Vagina (tissue), 2 donors: ENCODE data around the gene METTL25.

Source experiments
- POLR2AphosphoS5 ChIP-seq, 2 donors: sonication (generic); formaldehyde crosslinking; IDR thresholded peaks; one replicate each; pipeline ENCODE4 v1.9.0; 2017; ENCODE audit warnings: antibody characterized with exemption in 2 of 2, mild to moderate bottlenecking in 2 of 2, low read depth in 1 of 2; ENCODE audit not compliant: insufficient read depth in 1 of 2
- TF ChIP-seq, protein P1 (sequence below), 3 experiments: fragments of 450-650 bp in 2 of 3; fragments of 200-600 bp in 1 of 3; sonication (generic) in 1 of 3; IDR thresholded peaks; one replicate each; pipeline ENCODE4 v1.5.1; 2017 to 2019; ENCODE audit warnings: antibody characterized with exemption in 3 of 3, mild to moderate bottlenecking in 2 of 3, moderate library complexity in 2 of 3

- no peak for TF ChIP-seq POLR2AphosphoS5 (IDR thresholded peaks at IDR 0.05; ENCODE audit: insufficient read depth in 1 of 2, low read depth in 1 of 2)
- TF ChIP-seq, protein P1, sequence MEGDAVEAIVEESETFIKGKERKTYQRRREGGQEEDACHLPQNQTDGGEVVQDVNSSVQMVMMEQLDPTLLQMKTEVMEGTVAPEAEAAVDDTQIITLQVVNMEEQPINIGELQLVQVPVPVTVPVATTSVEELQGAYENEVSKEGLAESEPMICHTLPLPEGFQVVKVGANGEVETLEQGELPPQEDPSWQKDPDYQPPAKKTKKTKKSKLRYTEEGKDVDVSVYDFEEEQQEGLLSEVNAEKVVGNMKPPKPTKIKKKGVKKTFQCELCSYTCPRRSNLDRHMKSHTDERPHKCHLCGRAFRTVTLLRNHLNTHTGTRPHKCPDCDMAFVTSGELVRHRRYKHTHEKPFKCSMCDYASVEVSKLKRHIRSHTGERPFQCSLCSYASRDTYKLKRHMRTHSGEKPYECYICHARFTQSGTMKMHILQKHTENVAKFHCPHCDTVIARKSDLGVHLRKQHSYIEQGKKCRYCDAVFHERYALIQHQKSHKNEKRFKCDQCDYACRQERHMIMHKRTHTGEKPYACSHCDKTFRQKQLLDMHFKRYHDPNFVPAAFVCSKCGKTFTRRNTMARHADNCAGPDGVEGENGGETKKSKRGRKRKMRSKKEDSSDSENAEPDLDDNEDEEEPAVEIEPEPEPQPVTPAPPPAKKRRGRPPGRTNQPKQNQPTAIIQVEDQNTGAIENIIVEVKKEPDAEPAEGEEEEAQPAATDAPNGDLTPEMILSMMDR (IDR thresholded peaks at IDR 0.05) = no peak
Observed at GRCh38 chr12:82480606-82481005, 122.3 kb downstream of the METTL25 start.
